GM23338 (cell line): Measurements from ENCODE around the gene USP7. TPM values are rescaled to one million over a fixed set of nuclear protein-coding genes. Genes with fewer than 3 reads are reported as not detected.

Source experiments
- ATAC-seq: fragments of 200-7000 bp; cut with Tn5 transposase; 3 replicates; pipeline ENCODE4 v1.9.1; 2020
- DNase-seq: peaks from one replicate; pipeline ENCODE4 v3.0.0-alpha.2; 2015; ENCODE audit warnings: low spot score
- H2AFZ ChIP-seq: fragments of 200-600 bp; sonication (generic); 2 replicates; pipeline ENCODE4 v1.8.0; 2016; ENCODE audit warnings: antibody characterized with exemption, mild to moderate bottlenecking, moderate library complexity
- H3F3A ChIP-seq: fragments of 200-600 bp; sonication (generic); replicated peaks from 2 replicates; pipeline ENCODE4 v1.8.0; 2017; ENCODE audit warnings: antibody characterized with exemption, mixed run types, low read depth
- H3K27ac ChIP-seq: fragments of 200-600 bp; sonication (generic); 2 replicates; pipeline ENCODE4 v1.6.1; 2016; ENCODE audit warnings: low read depth
- H3K27me3 ChIP-seq: fragments of 200-600 bp; sonication (generic); 2 replicates; pipeline ENCODE4 v1.8.0; 2016; ENCODE audit warnings: mild to moderate bottlenecking, mixed run types, moderate library complexity; ENCODE audit not compliant: insufficient read depth
- H3K36me3 ChIP-seq: fragments of 200-600 bp; sonication (generic); 2 replicates; pipeline ENCODE4 v1.8.0; 2016; ENCODE audit warnings: mild to moderate bottlenecking; ENCODE audit not compliant: insufficient read depth
- H3K4me1 ChIP-seq: fragments of 200-600 bp; sonication (generic); 2 replicates; pipeline ENCODE4 v1.8.0; 2016; ENCODE audit warnings: mild to moderate bottlenecking, moderate library complexity; ENCODE audit not compliant: insufficient read depth
- H3K4me2 ChIP-seq: fragments of 200-600 bp; sonication (generic); 2 replicates; pipeline ENCODE4 v1.7.1; 2017; ENCODE audit warnings: mixed run types
- H3K4me3 ChIP-seq: fragments of 200-600 bp; sonication (generic); 2 replicates; pipeline ENCODE4 v1.6.1; 2016; ENCODE audit warnings: mixed run types
- H3K79me2 ChIP-seq: fragments of 200-600 bp; sonication (generic); replicated peaks from 2 replicates; pipeline ENCODE4 v1.8.0; 2017; ENCODE audit warnings: mild to moderate bottlenecking; ENCODE audit not compliant: insufficient read depth
- H3K9me2 ChIP-seq: fragments of 200-600 bp; sonication (generic); 2 replicates; pipeline ENCODE4 v1.8.0; 2017; ENCODE audit not compliant: insufficient read depth
- H4K20me1 ChIP-seq: fragments of 200-600 bp; sonication (generic); replicated peaks from 2 replicates; pipeline ENCODE4 v1.8.0; 2017; ENCODE audit warnings: mild to moderate bottlenecking; ENCODE audit not compliant: insufficient read depth
- H3K27ac Mint-ChIP-seq: 2 replicates; pipeline ENCODE4 v1.8.0; 2020; ENCODE audit warnings: inconsistent platforms, mild to moderate bottlenecking, moderate library complexity, mixed read lengths
- H3K27me3 Mint-ChIP-seq: 3 replicates; pipeline ENCODE4 v1.8.0; 2022; ENCODE audit warnings: low read depth, mild to moderate bottlenecking, moderate library complexity, mixed read lengths, inconsistent platforms; ENCODE audit not compliant: insufficient read depth, poor library complexity
- H3K36me3 Mint-ChIP-seq: 3 replicates; pipeline ENCODE4 v1.8.0; 2021; ENCODE audit warnings: low read depth, mild to moderate bottlenecking, inconsistent platforms, moderate library complexity, mixed read lengths
- H3K4me1 Mint-ChIP-seq: 3 replicates; pipeline ENCODE4 v1.8.0; 2020; ENCODE audit warnings: mild to moderate bottlenecking, inconsistent platforms, mixed read lengths
- H3K4me3 Mint-ChIP-seq: 3 replicates; pipeline ENCODE4 v1.8.0; 2021; ENCODE audit warnings: moderate library complexity, mild to moderate bottlenecking, inconsistent platforms, mixed read lengths
- H3K9me3 Mint-ChIP-seq: 3 replicates; pipeline ENCODE4 v1.8.0; 2020; ENCODE audit warnings: moderate library complexity, mild to moderate bottlenecking, inconsistent platforms, mixed read lengths
- CREB1 ChIP-seq: fragments of 250-450 bp; sonication (Bioruptor Pico); IDR thresholded peaks from 2 replicates; pipeline ENCODE4 v1.5.0; 2020; ENCODE audit warnings: low read depth, mild to moderate bottlenecking, moderate library complexity
- ETS1 ChIP-seq: IDR thresholded peaks from 2 replicates; pipeline ENCODE4 v1.6.1; 2016; ENCODE audit warnings: antibody characterized with exemption
- EZH2phosphoT487 ChIP-seq: fragments of 200-600 bp; sonication (generic); IDR thresholded peaks from one replicate; pipeline ENCODE4 v1.8.1; 2018; ENCODE audit warnings: antibody characterized with exemption; ENCODE audit not compliant: unreplicated experiment
- NANOG ChIP-seq: IDR thresholded peaks from 2 replicates; pipeline ENCODE4 v1.6.1; 2016; ENCODE audit warnings: antibody characterized with exemption, borderline replicate concordance
- POLR2AphosphoS5 ChIP-seq: IDR thresholded peaks from 2 replicates; pipeline ENCODE4 v1.6.1; 2016; ENCODE audit warnings: antibody characterized with exemption, low read depth
- REST ChIP-seq: IDR thresholded peaks from one replicate; pipeline ENCODE4 v1.6.1; 2018; ENCODE audit warnings: antibody characterized with exemption; ENCODE audit not compliant: unreplicated experiment
- STAT1 ChIP-seq: IDR thresholded peaks from one replicate; pipeline ENCODE4 v1.6.1; 2016; ENCODE audit warnings: antibody characterized with exemption; ENCODE audit not compliant: unreplicated experiment
- polyA plus RNA-seq: library from polyadenylated mRNA; unstranded; fragments of >200 nt; fragmentation: Nextera tagmentation; extraction: Ambion mirVana; gene quantifications from 2 replicates; pipeline ENCODE4 v1.2.1, GENCODE V29; 2016
- total RNA-seq: library from RNA; depleted of rRNA; stranded (reverse); fragments of >200 nt; shearing (Covaris generic); gene quantifications from 2 replicates; pipeline ENCODE4 v1.2.3, GENCODE V29; 2014
- TF ChIP-seq, protein P1 (sequence below): fragments of 250-450 bp; sonication (Bioruptor Pico); IDR thresholded peaks from 2 replicates; pipeline ENCODE4 v1.5.0; 2020; ENCODE audit warnings: mild to moderate bottlenecking, moderate library complexity
- TF ChIP-seq, protein P2 (sequence below), 2 experiments: fragments of 200-600 bp in 1 of 2; sonication (generic) in 1 of 2; conservative IDR thresholded peaks; 2 replicates each; pipeline versions ENCODE4 v1.5.1 to v1.6.1; 2016 to 2017; ENCODE audit warnings: antibody characterized with exemption in 2 of 2, low read depth in 2 of 2, mild to moderate bottlenecking in 2 of 2, moderate library complexity in 1 of 2

Gene USP7
- total and polyA plus RNA-seq, 2 experiments from 2014 or later, result 42.3 to 130 TPM

- TF ChIP-seq REST, result no peak
- TF ChIP-seq, protein P1, sequence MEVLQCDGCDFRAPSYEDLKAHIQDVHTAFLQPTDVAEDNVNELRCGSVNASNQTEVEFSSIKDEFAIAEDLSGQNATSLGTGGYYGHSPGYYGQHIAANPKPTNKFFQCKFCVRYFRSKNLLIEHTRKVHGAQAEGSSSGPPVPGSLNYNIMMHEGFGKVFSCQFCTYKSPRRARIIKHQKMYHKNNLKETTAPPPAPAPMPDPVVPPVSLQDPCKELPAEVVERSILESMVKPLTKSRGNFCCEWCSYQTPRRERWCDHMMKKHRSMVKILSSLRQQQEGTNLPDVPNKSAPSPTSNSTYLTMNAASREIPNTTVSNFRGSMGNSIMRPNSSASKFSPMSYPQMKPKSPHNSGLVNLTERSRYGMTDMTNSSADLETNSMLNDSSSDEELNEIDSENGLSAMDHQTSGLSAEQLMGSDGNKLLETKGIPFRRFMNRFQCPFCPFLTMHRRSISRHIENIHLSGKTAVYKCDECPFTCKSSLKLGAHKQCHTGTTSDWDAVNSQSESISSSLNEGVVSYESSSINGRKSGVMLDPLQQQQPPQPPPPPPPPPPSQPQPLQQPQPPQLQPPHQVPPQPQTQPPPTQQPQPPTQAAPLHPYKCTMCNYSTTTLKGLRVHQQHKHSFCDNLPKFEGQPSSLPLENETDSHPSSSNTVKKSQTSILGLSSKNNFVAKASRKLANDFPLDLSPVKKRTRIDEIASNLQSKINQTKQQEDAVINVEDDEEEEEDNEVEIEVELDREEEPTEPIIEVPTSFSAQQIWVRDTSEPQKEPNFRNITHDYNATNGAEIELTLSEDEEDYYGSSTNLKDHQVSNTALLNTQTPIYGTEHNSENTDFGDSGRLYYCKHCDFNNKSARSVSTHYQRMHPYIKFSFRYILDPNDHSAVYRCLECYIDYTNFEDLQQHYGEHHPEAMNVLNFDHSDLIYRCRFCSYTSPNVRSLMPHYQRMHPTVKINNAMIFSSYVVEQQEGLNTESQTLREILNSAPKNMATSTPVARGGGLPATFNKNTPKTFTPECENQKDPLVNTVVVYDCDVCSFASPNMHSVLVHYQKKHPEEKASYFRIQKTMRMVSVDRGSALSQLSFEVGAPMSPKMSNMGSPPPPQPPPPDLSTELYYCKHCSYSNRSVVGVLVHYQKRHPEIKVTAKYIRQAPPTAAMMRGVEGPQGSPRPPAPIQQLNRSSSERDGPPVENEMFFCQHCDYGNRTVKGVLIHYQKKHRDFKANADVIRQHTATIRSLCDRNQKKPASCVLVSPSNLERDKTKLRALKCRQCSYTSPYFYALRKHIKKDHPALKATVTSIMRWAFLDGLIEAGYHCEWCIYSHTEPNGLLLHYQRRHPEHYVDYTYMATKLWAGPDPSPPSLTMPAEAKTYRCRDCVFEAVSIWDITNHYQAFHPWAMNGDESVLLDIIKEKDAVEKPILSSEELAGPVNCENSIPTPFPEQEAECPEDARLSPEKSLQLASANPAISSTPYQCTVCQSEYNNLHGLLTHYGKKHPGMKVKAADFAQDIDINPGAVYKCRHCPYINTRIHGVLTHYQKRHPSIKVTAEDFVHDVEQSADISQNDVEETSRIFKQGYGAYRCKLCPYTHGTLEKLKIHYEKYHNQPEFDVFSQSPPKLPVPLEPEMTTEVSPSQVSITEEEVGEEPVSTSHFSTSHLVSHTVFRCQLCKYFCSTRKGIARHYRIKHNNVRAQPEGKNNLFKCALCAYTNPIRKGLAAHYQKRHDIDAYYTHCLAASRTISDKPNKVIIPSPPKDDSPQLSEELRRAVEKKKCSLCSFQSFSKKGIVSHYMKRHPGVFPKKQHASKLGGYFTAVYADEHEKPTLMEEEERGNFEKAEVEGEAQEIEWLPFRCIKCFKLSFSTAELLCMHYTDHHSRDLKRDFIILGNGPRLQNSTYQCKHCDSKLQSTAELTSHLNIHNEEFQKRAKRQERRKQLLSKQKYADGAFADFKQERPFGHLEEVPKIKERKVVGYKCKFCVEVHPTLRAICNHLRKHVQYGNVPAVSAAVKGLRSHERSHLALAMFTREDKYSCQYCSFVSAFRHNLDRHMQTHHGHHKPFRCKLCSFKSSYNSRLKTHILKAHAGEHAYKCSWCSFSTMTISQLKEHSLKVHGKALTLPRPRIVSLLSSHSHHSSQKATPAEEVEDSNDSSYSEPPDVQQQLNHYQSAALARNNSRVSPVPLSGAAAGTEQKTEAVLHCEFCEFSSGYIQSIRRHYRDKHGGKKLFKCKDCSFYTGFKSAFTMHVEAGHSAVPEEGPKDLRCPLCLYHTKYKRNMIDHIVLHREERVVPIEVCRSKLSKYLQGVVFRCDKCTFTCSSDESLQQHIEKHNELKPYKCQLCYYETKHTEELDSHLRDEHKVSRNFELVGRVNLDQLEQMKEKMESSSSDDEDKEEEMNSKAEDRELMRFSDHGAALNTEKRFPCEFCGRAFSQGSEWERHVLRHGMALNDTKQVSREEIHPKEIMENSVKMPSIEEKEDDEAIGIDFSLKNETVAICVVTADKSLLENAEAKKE (CRISPR knock-in tag), result no peak
These were observed 49.6 kb downstream of the USP7 start (continued) for GRCh38 chr16:8914098-8914497.

- Histone ChIP-seq H3K4me1 (no peaks in the 10 kb centered on the region; the same call in 1 of the 2 replicates), H3F3A (peaks cover 28% of the 10 kb centered on the region), H3K4me3 (no peak overlapping the region), H3K27me3 (no peaks in the 10 kb centered on the region), H3K9me2 (no peaks in the 10 kb centered on the region), H3K27ac (peak overlapping the region; percentile 19; the same call in 1 of the 2 replicates), H2AFZ (no peak overlapping the region), H3K79me2 (peaks cover 36% of the 10 kb centered on the region; the same call in 1 of the 2 replicates), H3K36me3 (peaks cover 41% of the 10 kb centered on the region), H3K4me2 (no peak overlapping the region), H4K20me1 (peaks cover 47% of the 10 kb centered on the region)
- DNase-seq, result no peak
- Mint-ChIP-seq H3K27me3 (peaks cover 8% of the 10 kb centered on the region), H3K4me3 (no peak overlapping the region), H3K36me3 (peaks cover 90% of the 10 kb centered on the region), H3K4me1 (peaks cover 17% of the 10 kb centered on the region), H3K9me3 (no peaks in the 10 kb centered on the region), H3K27ac (no peak overlapping the region)
- no peak for ATAC-seq
- TF ChIP-seq NANOG, result no peak
- no peak for TF ChIP-seq ETS1
- no peak for TF ChIP-seq REST
- no peak for TF ChIP-seq EZH2phosphoT487
- TF ChIP-seq CREB1 (CRISPR knock-in tag), result no peak
- no peak for TF ChIP-seq STAT1
- TF ChIP-seq, protein P2, sequence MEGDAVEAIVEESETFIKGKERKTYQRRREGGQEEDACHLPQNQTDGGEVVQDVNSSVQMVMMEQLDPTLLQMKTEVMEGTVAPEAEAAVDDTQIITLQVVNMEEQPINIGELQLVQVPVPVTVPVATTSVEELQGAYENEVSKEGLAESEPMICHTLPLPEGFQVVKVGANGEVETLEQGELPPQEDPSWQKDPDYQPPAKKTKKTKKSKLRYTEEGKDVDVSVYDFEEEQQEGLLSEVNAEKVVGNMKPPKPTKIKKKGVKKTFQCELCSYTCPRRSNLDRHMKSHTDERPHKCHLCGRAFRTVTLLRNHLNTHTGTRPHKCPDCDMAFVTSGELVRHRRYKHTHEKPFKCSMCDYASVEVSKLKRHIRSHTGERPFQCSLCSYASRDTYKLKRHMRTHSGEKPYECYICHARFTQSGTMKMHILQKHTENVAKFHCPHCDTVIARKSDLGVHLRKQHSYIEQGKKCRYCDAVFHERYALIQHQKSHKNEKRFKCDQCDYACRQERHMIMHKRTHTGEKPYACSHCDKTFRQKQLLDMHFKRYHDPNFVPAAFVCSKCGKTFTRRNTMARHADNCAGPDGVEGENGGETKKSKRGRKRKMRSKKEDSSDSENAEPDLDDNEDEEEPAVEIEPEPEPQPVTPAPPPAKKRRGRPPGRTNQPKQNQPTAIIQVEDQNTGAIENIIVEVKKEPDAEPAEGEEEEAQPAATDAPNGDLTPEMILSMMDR (conservative IDR thresholded peaks at IDR 0.05; ENCODE audit: low read depth in 2 of 2), result no peak
- no peak for TF ChIP-seq POLR2AphosphoS5
These were observed 50.9 kb downstream of the USP7 start for GRCh38 chr16:8912793-8913192.
